C4-2B (cell line): ENCODE measurements around the gene MOBP.

ENCODE experiments used
- H3K27ac ChIP-seq: fragments of 450-650 bp; 2 replicates; pipeline ENCODE4 v1.5.1; 2017
- CTCF ChIP-seq: fragments of 450-650 bp; conservative IDR thresholded peaks from 2 replicates; pipeline ENCODE4 v1.5.1; 2017; ENCODE audit warnings: mild to moderate bottlenecking
- ZFX ChIP-seq: fragments of 450-650 bp; IDR thresholded peaks from 2 replicates; pipeline ENCODE4 v1.6.1; 2017

The MOBP gene

GRCh38 chr3:39466988-39467387 lies 492 bp upstream of the MOBP start:
- no peak overlapping the region for H3K27ac ChIP-seq
- no peak for TF ChIP-seq CTCF
- no peak for TF ChIP-seq ZFX

- no peak overlapping the region for H3K27ac ChIP-seq
- TF ChIP-seq CTCF = 0 out of 2 replicates have a peak, but pooled peaks have one; percentile 11
- no peak for TF ChIP-seq ZFX
Observed at GRCh38 chr3:39468108-39468436, 592 bp downstream of the MOBP start.

- no peak overlapping the region for H3K27ac ChIP-seq
- no peak for TF ChIP-seq CTCF
- no peak for TF ChIP-seq ZFX
Observed at GRCh38 chr3:39469258-39469657, 1.8 kb downstream of the MOBP start.

- TF ChIP-seq ZFX (no peak), CTCF (no peak)
- no peak overlapping the region for H3K27ac ChIP-seq
Observed at GRCh38 chr3:39469945-39470344, 2.5 kb downstream of the MOBP start.

- no peak overlapping the region for H3K27ac ChIP-seq
- no peak for TF ChIP-seq ZFX
- no peak for TF ChIP-seq CTCF
Observed at GRCh38 chr3:39471652-39472051, 4.2 kb downstream of the MOBP start.

- H3K27ac ChIP-seq = no peak overlapping the region
- TF ChIP-seq CTCF (no peak), ZFX (no peak)
Observed at GRCh38 chr3:39473452-39474125, 6.1 kb downstream of the MOBP start.

- TF ChIP-seq ZFX = no peak
- no peak for TF ChIP-seq CTCF
- no peak overlapping the region for H3K27ac ChIP-seq
Observed at GRCh38 chr3:39474126-39474515, 6.6 kb downstream of the MOBP start.
